GM19043 (cell line): ENCODE results near the gene IFI35.
A peak's percentile ranks its signal among the peaks of the same experiment; 100 is the strongest.
"Not testable (repeated sequence)": the region's sequence is repeated elsewhere in the genome, so short reads cannot be mapped to it uniquely, and the experiment has no call there.

Experiments
- ATAC-seq: cut with Tn5 transposase; IDR thresholded peaks from one replicate; pipeline ENCODE4 v1.9.1; 2021; ENCODE audit warnings: low read depth; ENCODE audit not compliant: unreplicated experiment

The IFI35 gene

DNA sequence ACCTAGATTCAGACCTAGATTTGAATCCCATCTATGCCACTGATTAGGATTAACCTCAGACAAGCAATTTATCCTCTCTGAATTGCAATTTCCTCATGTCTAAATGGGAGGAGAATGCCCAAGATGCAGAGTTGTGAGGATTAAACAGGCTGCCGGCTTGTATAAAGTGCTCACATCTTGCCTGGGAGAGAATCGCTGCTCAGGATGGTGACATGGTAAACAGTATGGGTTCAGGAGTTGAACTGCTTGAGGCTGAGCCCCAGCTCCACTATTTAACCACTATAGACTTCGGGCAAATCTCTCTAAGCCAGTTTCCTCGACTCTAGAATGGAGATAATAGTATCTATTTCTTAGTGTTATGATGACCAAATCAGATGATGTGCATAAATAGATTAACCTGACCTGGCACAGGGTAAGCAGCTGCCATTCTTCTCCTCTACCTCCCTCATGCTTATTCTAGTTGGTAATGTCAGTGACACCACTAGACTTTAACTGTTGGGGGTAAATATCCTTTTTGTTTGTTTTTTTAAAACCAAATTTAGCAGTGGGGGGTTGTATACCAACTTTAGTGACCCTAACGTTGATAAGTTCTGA, 9.1 kb upstream of the IFI35 start:
- no peak for ATAC-seq

DNA sequence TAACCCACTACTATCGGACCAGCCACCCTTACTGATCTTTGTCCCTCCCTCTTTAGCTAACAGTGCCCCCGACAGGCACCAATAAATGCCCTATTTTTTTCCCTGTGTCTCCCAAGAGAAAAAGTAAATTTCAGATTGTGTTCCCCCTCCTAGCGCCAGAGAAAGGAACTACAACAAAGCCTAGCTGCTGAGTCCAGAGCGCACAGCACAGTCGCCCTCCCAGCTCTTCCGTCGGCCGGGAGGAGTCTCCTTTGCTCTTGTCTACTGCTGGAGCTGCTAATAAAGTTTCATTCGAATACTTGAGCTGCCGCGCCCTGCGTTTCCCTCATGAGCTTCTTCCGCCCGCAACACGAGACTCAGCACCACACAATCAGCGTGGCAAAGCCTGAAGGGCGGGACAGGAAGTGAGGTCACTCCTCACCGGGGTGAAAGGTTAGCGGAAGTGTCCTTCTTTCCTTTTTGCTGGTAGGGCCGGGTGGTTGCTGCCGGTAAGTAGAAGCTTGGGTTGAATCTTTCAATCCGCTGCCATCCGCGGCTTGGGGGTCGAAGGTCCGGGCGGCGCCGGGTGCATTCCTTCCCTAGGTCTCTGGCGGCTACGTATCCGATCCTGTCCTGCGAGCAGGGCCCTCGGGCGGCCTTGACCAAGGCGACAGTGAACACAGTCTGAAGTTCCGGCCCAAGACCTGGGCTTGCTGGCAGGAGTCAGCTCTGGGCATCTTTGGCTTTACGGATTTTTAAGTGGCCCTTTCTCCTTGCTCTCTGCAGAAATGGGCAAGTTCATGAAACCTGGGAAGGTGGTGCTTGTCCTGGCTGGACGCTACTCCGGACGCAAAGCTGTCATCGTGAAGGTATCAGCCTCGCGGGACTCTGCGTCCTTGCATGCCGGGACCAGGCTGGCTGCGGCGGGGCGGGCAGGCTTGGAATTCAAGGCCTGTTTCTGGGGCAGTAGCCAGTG, 8.3 kb upstream of the IFI35 start, which contains the start of gene RPL27:
Gene RPL27 (plus strand): TSS at position 436 of the 955 bp plus-strand sequence. CDS start 332 bp downstream, at position 768.
- ATAC-seq: peak; percentile 91

DNA sequence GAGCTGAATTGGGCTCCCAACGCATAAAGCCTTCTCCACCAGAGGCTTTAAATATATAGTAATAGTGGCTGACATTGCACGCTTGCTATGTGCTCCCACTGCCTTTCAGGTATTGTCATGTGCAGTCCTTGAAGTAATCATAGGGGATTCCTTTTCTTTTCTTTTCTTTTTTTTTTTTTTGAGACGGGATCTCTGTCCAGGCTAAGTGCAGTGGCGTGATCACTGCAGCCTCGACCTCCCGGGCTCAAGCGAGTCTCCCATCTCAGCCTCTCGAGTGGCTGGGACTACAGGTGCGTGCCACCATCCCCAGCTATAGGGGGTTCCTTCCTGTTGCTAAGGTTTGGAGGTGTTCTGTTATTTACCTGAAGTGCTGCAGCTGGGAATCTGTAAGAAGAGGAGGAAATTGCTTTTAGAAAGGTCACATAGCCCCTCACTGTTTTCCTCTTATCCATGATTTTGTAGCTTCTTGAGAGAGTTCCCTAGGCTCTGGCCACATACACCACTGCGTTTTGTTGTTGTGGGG, 7.5 kb upstream of the IFI35 start:
- no peak for ATAC-seq

DNA sequence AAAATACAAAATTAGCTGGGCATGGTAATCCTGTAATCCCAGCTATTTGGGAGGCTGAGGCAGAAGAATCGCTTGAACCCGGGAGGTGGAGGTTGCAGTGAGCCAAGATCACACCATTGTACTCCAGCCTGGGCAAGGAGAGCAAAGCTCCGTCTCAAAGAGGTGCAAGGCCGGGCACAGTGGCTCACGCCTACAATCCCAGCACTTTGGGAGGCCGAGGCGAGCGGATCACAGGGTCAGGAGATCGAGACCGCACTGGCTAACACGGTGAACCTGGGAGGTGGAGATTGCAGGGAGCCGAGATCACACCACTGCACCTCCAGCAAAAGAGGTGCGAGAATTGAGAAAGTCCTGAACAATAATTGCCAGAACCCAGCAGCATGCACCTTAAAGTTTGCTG, 5.7 kb upstream of the IFI35 start:
- ATAC-seq: not testable (repeated sequence)

DNA sequence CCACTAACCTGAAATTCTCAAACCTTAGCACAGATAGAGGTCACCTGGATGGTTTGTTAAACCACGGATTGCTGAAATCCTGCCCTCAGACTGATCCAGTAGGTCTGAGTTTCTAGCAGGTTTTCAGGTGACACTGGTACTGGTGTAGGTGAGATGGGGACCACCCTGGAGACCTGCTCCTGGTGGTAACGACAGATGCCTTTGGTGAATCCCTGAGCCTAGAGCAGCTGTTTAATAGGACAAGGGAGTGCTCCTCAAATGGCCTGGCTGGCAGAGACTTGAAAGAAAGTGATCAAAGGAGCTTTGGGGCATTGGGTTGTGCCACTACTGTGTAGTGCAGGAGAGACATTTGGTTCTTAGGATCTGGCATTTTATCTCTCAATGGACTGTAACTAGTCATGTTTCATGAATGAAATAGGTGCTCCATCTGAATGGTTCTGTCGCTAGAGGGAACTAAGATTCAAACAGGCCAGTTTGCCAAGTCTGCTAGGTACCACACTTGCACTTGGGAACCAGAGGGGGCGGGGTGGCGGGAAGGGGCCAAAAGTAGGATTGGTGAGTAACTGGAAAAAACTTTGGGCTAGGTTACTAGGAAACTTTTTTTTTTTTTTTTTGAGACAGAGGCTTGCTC, 2.9 kb upstream of the IFI35 start:
- no peak for ATAC-seq

DNA sequence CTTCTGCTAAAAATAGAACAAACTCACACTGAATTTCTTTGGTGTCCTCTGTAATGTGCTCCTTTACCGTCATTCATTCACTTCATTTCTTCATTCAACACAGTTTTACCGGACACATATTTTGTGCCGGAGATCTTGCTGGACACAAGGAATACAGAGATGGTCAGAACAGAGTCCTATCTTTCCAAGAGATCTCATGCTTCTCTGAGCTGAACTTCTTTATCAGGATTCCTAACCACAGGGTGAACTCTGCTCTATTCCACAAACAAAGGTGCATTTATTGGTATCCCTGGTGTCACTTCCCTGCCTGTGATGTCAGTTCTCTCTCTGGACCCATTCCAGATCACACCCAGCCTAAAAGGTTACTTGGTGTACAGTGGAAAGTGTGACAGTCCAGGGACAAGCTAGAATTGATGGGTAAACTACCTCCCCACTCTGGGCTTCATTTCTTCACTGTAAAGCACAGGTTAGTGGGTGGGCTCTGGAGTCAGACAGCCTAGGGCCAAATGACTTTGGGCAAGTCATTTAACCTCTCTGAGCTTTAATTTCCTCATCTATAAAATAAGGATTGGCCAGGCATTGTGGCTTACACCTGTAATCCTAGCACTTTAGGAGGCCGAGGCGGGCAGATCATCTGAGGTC, 4.2 kb downstream of the IFI35 start:
- no peak for ATAC-seq

DNA sequence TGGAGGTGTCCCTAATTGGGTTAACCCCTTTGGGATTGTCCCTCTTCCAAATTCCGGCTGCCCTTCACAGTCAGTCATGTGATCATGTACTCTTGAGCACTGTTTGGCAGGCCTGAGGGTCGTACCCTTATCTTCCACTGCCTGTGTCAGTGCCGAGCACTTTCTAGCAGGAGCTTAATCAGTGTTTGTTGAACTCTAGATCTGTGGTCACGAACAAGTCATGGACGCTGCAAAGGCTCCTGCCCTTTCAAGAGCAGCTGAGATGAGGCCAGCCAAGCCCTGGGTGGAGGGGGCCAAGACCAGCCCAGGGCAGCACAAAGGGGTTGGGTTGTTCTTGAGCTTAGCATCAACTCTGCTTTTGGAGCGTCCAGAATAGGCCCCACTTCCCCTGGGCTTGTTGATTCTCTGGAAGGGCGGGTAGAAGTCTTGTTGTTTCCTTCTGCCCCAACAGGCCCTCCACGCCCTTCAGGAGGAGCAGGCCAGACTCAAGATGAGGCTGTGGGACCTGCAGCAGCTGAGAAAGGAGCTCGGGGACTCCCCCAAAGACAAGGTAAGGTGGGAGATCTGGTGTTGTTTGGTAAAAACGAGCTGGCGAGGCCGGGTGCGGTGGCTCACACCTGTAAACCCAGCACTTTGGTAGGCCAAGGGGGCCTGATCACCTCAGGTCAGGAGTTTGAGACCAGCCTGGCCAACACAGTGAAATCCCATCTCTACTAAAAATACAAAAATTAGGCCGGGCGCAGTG, 5.3 kb downstream of the IFI35 start:
- ATAC-seq: no peak

DNA sequence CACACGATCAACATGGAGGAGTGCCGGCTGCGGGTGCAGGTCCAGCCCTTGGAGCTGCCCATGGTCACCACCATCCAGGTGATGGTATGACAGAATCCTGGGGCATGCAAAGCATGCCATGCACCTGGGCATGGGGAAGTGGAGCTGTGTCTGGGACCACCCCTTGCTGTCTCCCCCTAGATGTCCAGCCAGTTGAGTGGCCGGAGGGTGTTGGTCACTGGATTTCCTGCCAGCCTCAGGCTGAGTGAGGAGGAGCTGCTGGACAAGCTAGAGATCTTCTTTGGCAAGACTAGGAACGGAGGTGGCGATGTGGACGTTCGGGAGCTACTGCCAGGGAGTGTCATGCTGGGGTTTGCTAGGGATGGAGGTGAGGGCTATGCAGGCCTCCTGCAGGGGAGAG, 6.7 kb downstream of the IFI35 start:
- no peak for ATAC-seq

DNA sequence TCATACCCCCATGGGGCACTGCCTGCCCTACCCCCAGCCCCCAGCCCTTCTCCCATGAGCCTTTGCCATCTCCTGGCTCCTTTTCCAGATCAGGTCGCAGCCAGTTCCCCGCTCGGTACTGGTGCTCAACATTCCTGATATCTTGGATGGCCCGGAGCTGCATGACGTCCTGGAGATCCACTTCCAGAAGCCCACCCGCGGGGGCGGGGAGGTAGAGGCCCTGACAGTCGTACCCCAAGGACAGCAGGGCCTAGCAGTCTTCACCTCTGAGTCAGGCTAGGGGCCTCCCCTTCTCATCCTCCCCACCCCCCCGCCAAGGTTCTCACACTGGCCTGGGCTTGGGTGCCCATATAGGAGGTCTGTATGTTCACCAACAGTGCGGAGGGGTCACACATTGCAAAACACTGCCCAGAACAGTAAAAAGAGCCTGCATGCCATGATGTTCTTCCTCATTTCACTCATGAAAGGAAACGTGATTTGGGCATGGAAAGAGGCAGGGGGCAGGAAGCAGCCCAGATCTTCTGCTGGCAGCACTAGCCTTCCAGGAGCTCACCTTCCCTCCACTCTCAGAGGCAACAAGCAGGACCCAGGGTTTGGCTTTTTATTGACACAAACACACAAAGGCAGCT, 7.5 kb downstream of the IFI35 start:
- ATAC-seq: no peak

DNA sequence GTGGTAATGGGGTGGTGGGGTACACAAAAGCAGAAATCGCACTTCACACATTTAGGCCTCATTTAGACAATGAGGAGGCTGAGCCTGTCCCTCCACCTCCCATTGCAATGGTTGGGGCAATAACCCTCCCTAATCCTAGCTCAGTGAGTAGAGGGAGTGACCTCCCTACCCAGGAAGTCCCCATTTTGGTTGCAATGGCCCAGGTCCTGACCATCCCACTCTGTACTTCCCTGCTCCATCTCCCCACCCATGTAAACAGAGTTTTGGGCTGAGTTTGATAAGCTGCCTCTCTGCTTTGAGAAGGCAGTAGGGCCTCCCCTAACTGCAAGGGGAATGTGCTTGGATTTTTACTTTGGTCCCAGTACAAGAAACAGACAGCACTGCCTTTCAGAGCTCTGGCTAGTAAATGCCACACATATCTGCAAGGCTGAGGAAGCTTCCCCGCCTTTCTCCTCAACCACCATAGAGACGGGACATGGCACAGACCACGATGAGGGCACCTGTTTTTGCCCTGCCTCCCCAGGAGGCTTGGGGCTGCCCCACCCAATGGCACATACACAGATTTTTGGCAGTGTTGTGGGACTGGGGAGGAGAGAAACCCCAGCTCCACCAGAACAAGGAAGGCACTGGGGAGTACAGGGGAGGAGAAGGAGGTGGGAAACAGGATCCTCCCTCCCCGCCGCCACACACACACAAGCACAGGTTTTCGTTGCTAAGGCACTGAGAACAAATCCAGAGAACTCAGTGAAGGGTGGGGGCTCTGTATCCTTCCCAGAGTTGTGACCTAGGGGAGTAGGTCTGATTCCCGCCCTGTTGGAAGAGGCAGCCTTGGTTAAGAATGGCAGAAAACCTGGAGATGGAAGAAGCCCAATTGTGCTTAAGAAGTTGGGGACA, 8.3 kb downstream of the IFI35 start:
- ATAC-seq: no peak

DNA sequence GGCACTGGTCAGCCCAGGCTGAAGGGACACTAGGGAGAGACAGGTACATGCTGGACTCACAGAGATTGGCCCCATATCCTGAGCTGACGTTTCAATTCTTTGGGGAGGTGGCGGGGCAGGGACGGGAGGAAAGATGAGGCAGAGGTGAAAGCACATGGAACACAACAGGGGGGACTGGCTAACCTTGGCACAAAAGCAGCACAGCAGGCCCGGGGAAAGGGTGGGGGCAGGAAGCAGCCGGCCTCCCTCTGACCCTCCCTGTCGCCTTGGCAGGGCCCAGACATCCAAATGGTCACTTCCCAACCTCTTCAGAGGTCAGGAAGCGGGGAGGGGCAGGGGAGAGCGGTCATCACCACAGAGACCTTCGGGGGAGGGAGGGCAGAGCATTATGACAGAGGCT, 9.0 kb downstream of the IFI35 start:
- ATAC-seq: no peak

DNA sequence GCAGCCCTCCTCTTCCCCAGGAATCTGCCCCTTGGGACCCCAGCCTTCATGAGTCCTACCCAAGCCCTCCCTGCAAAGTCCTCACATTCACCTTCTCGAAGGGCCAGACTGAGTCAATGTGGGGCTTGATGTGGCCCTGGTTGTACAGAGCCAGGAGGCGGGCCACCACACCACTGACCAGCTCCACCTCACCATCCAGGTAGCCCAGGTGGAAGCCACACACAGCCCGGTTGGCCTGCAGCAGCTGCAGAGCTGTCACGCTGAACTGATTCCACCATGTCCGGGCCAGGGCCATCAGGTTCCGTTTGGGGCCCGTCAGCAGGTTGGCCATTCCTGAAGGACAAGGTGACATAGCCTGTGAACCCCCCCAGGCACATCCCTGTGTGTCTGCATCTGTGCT, 9.6 kb downstream of the IFI35 start:
- no peak for ATAC-seq

DNA sequence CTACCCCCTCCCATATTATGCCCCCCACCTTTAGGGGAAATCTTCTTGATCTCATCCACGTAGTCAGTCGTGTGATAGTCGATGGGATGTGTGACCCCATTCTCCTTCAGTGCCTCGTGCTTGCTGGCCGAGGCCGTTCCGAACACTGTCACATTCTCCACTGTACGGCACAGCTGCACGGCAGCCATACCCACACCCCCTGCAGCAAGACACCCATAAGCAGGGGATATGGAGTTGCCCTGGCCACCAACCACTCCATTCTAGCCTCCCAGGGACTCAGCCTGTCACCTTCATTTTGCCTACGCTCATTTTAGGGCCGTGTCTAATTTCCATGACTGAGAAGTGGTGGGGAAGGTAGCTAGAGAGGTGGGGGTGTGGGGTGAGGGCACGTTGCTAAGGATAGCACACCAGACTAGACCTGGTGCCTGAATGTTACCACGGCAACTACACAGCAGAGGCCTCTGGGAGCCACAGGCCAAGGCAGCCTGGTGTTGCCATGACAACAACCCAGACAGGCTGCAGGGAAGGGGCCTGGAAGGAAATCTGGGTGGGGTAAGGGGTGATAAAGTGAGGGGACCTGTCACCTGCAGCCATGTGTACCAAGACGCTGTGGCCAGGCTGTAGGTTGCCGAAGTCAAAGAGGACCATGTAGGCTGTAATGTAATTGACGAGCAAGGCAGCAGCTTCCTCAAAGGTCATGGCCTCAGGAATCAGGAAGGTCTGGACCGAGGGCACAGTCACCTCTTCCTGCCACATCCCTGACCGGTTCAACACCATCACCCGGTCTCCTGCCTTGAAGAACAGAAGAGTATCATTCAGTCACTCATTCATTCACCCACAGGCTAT, 11.6 kb downstream of the IFI35 start:
- no peak for ATAC-seq

DNA sequence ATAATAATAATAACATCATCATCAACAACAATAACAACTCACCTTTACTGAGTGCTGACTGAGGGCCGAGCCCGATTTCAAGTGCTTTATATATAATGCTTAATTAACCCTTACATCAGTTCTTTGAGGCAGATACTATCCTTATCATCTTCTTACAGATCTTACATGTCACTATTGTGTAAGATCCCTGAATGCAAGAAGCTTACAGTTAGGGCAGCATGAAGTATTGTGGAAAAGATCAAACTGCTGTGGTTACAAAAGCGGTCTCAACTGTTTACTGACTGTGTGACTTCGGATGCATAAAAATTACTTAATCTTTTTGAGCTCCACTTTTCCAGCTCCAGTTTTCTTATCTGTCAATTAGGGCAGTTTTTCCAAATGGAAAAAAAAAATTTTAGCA, 12.3 kb downstream of the IFI35 start:
- no peak for ATAC-seq

DNA sequence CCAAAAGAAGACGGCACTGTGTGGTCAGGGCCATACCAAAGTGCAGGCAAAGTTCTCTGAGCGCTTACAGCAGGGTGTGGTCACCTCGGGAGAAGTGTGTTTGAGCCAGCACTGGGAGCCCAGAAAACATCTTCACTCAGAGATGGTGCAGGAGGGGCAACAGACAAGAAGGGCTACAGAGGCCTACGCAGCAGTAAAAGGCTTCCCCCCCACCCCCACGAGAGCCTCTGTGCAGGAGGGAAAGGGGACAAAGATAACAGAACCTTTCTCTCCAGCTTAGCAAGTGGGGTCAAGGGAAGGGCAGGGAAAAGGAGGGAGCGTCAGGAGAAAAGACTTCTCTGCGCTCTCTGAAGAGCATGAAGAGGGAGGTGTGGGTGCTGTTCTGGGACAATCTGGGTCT, 12.8 kb downstream of the IFI35 start:
- ATAC-seq: no peak

DNA sequence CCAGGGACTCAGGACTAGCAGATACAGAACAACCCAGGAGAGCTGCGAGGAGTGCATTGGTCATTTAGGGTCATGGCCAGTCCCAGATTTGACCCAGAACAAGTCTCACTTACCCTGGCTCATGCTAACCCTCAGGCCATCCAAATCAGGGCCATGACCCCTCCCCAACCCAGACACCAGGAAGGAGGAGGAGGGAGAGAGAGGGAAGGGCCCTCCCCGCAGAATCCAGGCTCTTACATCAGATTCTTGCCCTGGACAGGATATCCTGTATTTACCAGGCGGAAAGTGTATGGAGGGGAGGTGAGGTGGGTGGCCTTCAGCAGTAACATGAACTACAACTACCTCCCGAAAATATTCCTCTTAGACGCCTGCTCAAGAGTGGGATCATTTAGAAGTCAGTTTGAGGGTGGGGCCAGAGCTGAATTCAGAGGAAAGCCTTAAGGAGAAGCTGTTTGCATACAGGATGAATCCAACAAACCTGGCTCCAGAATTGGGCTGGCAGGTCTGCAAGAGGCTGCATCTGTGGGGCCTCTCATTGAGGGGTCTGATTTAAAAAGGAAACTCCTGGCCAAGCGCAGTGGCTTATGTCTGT, 13.5 kb downstream of the IFI35 start:
- no peak for ATAC-seq
